OCI-LY7 (cell line): ENCODE results near the gene USP34. TPM values are rescaled to one million over a fixed set of nuclear protein-coding genes. Genes with fewer than 3 reads are reported as not detected.

ENCODE experiments used
- BruUV-seq: library from RNA; stranded (reverse); fragments of 400-500 nt; replicated peaks from 2 replicates; lab custom pipeline; 2021; lab: Mats Ljungman, UMichigan
- CTCF ChIA-PET: fragments of 300-600 bp; sonication (Branson Sonifier 250); formaldehyde crosslinking; loops from one replicate; lab custom pipeline; 2022; ENCODE audit warnings: antibody characterized with exemption; ENCODE audit not compliant: unreplicated experiment; lab: Charles Lee
- POLR2A ChIA-PET: fragments of 300-600 bp; sonication (Branson Sonifier 250); formaldehyde crosslinking; loops from one replicate; lab custom pipeline; 2022; ENCODE audit warnings: antibody characterized with exemption; lab: Charles Lee
- DNase-seq: peaks from one replicate; pipeline ENCODE4 v3.0.0-alpha.2; 2015; ENCODE audit warnings: low spot score
- H2AFZ ChIP-seq: fragments of 200-600 bp; sonication (generic), shearing (Covaris generic); 2 replicates; pipeline ENCODE4 v1.6.1; 2014; ENCODE audit warnings: mild to moderate bottlenecking, antibody characterized with exemption, low read length, moderate library complexity
- H3K27ac ChIP-seq: fragments of 200-600 bp; sonication (generic); 2 replicates; pipeline ENCODE4 v1.5.1; 2014; ENCODE audit warnings: mixed run types, low read depth, mild to moderate bottlenecking, moderate library complexity, low read length, inconsistent platforms; ENCODE audit not compliant: poor library complexity, severe bottlenecking
- H3K36me3 ChIP-seq: fragments of 200-600 bp; sonication (generic); 2 replicates; pipeline ENCODE4 v1.6.1; 2014; ENCODE audit warnings: mild to moderate bottlenecking, antibody characterized with exemption, low read length, moderate library complexity, mixed read lengths; ENCODE audit not compliant: insufficient read depth
- H3K4me1 ChIP-seq: fragments of 200-600 bp; sonication (generic); 2 replicates; pipeline ENCODE4 v1.5.1; 2014; ENCODE audit warnings: mild to moderate bottlenecking, low read length; ENCODE audit not compliant: insufficient read depth, poor library complexity, severe bottlenecking
- H3K4me2 ChIP-seq: fragments of 200-600 bp; sonication (generic); 2 replicates; pipeline ENCODE4 v1.6.1; 2014; ENCODE audit warnings: mild to moderate bottlenecking, low read length
- H3K4me3 ChIP-seq: fragments of 200-600 bp; sonication (generic); 2 replicates; pipeline ENCODE4 v1.5.1; 2014; ENCODE audit warnings: mild to moderate bottlenecking, low read depth, low read length; ENCODE audit not compliant: poor library complexity, severe bottlenecking
- H3K79me2 ChIP-seq: fragments of 200-600 bp; sonication (generic); 2 replicates; pipeline ENCODE4 v1.6.1; 2016; ENCODE audit warnings: low read depth, mild to moderate bottlenecking, low read length, moderate library complexity, mixed read lengths; ENCODE audit not compliant: insufficient read depth
- H3K9me2 ChIP-seq: fragments of 200-600 bp; sonication (generic); 2 replicates; pipeline ENCODE4 v1.6.1; 2016; ENCODE audit warnings: mild to moderate bottlenecking, low read length, mixed read lengths; ENCODE audit not compliant: insufficient read depth
- H3K9me3 ChIP-seq: fragments of 200-600 bp; sonication (generic); 2 replicates; pipeline ENCODE4 v1.6.1; 2014; ENCODE audit warnings: mild to moderate bottlenecking, mixed run types, low read length, mixed read lengths
- H4K20me1 ChIP-seq: fragments of 200-600 bp; sonication (generic); 2 replicates; pipeline ENCODE4 v1.6.1; 2014; ENCODE audit warnings: mild to moderate bottlenecking, antibody characterized with exemption, low read length, moderate library complexity, mixed read lengths; ENCODE audit not compliant: insufficient read depth
- EZH2phosphoT487 ChIP-seq: fragments of 200-600 bp; sonication (generic); IDR thresholded peaks from 2 replicates; pipeline ENCODE4 v1.6.1; 2018; ENCODE audit warnings: low read depth, borderline replicate concordance, mild to moderate bottlenecking, mixed run types, antibody characterized with exemption, low read length, moderate library complexity, mixed read lengths
- intact Hi-C: fragments of 100-400 bp; cut with micrococcal nuclease; formaldehyde crosslinking; loops from one replicate; pipeline ENCODE4 v1.10.0; 2022; ENCODE audit not compliant: unreplicated experiment
- total RNA-seq, 2 experiments: library from RNA; depleted of rRNA in 1 of 2; stranded (reverse); fragments of >200 nt in 1 of 2; shearing (Covaris generic) in 1 of 2; gene quantifications; 2 replicates each; pipeline ENCODE4 v1.2.3, GENCODE V29; 2014 to 2022
- TF ChIP-seq, protein P1 (sequence below): fragments of 200-600 bp; sonication (generic); conservative IDR thresholded peaks from 2 replicates; pipeline ENCODE4 v1.5.1; 2014; ENCODE audit warnings: mild to moderate bottlenecking, antibody characterized with exemption, low read length, moderate library complexity, mixed read lengths

USP34 gene
- total RNA-seq, 2 experiments from 2014 or later, result 192 to 344 TPM

DNA sequence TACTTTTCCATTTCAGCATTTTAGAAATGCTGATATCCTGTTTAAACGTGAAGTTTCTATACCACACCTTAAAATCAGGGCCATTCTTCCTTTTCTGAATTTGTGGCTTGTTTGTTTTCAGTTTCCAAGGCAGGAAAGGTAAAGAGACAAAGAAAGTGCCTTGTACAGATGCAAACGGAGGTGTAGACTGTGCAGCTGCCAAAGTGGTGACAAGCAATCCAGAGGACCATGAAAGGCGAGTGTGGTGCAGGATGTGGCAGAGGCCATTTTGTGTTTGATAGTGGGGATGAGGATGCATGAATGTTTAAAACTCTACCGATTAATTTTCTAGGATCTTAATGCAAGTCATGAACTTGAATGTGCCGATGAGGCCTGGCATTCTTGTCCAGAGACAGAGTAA lies 308.2 kb downstream of the USP34 start:
- POLR2A ChIA-PET, result interaction anchor here (0.7 to 1.1 kb wide), 2 partner anchors 12 to 492 kb away, joined by 3 read pairs; no protein-coding TSS in a partner anchor
- Histone ChIP-seq H3K4me2 (no peak overlapping the region), H3K27ac (no peak overlapping the region), H2AFZ (no peak overlapping the region), H4K20me1 (no peaks in the 10 kb centered on the region), H3K9me3 (0 out of 2 replicates have a peak, but pooled peaks cover 7% of the 10 kb centered on the region), H3K9me2 (no peaks in the 10 kb centered on the region), H3K4me3 (no peak overlapping the region), H3K79me2 (no peaks in the 10 kb centered on the region), H3K36me3 (peaks cover 16% of the 10 kb centered on the region; the same call in 1 of the 2 replicates), H3K4me1 (peaks cover 4% of the 10 kb centered on the region)
- intact Hi-C loops, result no loop called here
- TF ChIP-seq, protein P1, sequence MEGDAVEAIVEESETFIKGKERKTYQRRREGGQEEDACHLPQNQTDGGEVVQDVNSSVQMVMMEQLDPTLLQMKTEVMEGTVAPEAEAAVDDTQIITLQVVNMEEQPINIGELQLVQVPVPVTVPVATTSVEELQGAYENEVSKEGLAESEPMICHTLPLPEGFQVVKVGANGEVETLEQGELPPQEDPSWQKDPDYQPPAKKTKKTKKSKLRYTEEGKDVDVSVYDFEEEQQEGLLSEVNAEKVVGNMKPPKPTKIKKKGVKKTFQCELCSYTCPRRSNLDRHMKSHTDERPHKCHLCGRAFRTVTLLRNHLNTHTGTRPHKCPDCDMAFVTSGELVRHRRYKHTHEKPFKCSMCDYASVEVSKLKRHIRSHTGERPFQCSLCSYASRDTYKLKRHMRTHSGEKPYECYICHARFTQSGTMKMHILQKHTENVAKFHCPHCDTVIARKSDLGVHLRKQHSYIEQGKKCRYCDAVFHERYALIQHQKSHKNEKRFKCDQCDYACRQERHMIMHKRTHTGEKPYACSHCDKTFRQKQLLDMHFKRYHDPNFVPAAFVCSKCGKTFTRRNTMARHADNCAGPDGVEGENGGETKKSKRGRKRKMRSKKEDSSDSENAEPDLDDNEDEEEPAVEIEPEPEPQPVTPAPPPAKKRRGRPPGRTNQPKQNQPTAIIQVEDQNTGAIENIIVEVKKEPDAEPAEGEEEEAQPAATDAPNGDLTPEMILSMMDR, result no peak
- TF ChIP-seq EZH2phosphoT487, result no peak
- BruUV-seq, result no TSS peak
- CTCF ChIA-PET, result no interaction called here
- no peak for DNase-seq

DNA sequence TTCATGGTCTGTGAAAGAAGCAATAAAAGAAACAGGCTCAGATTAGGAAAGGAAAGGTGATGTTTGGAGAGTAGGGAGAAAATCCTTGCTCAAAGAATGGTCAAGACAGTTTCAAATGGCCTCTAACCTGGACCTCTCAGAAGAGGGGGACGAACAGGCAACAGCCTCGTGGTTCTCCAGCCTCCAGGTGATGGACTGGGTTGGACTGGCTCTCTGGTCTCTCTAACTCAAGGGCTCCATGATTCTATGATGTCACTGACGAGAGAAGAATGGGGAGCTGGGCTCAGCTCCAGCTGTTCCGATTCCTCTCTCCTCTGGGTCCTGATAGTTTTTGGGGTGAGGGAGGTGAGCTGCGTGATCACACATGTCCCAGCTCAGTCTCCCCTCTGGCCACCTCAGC lies 309.0 kb downstream of the USP34 start, which contains the start of gene C2orf74:
Gene C2orf74, plus strand, starts transcription at position 301 of the 400 bp plus-strand sequence. CDS start 327 bp downstream, outside the sequence.
- no peak within 1 kb of the TSS for H3K27ac ChIP-seq
- no peak within 1 kb of the TSS for H3K4me3 ChIP-seq
- ChIA-PET POLR2A (interaction anchor here (0.7 to 1.1 kb wide), 3 partner anchors 11 to 629 kb away, joined by 3 read pairs; no protein-coding TSS in a partner anchor), CTCF (interaction anchor here (0.8 kb wide), 1 partner anchor 26 kb away, joined by 3 read pairs; no protein-coding TSS in a partner anchor)
- H4K20me1 ChIP-seq, result no peaks in the 10 kb centered on the region
- no peak within 1 kb of the TSS for H2AFZ ChIP-seq
- peaks cover 16% of the 10 kb centered on the region; the same call in 1 of the 2 replicates for H3K36me3 ChIP-seq
- intact Hi-C loops, result no loop called here
- no peak for TF ChIP-seq EZH2phosphoT487
- TF ChIP-seq, protein P1, result no peak
- no peaks in the 10 kb centered on the region for H3K9me2 ChIP-seq
- H3K4me1 ChIP-seq, result peaks cover 4% of the 10 kb centered on the region
- no peak within 1 kb of the TSS for H3K4me2 ChIP-seq
- H3K79me2 ChIP-seq, result no peaks in the 10 kb centered on the region
- DNase-seq, result no peak
- no TSS peak for BruUV-seq
- H3K9me3 ChIP-seq, result 0 out of 2 replicates have a peak, but pooled peaks cover 7% of the 10 kb centered on the region

DNA sequence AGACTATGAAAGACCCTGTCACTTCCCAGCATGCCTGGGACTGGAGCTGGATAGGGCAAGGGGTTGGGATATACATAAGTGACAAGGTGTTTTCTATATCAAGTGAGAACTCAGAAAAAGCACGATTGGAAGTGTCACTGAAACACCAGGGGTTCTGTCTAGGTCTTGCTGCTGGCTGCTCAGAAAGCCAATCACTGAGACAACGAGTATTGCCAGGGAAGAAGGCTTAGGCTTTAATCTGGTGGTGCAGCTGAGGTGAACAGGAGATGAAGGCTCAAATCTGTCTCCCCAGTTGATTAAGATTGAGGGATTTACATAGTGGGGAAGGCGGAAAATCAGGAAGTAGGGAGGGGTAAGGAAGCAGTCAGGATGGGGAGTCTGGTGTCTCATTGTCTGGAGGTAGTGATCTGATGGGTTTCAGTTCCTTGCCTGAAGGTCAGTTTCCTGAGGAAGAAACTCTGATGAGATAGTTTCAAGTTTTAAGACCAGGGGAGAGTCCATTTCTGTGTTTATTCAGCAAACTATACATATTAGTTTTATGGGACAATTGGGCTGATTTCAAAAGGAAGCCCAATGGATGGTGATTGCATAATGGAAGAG lies 312.4 kb downstream of the USP34 start:
- CTCF ChIA-PET, result no interaction called here
- Histone ChIP-seq H2AFZ (no peak overlapping the region), H3K9me3 (0 out of 2 replicates have a peak, but pooled peaks cover 7% of the 10 kb centered on the region), H3K4me3 (no peak overlapping the region), H3K79me2 (no peaks in the 10 kb centered on the region), H3K36me3 (no peaks in the 10 kb centered on the region), H3K4me2 (no peak overlapping the region), H4K20me1 (no peaks in the 10 kb centered on the region), H3K27ac (no peak overlapping the region), H3K4me1 (peaks cover 4% of the 10 kb centered on the region), H3K9me2 (no peaks in the 10 kb centered on the region)
- intact Hi-C loops, result no loop called here
- TF ChIP-seq, protein P1, result no peak
- TF ChIP-seq EZH2phosphoT487, result no peak
- BruUV-seq, result no TSS peak
- POLR2A ChIA-PET, result no interaction called here
- DNase-seq, result no peak
